T-helper 9 cell (primary cell): ENCODE results near the gene EMD.
A peak's percentile ranks its signal among the peaks of the same experiment; 100 is the strongest.
"Not testable (repeated sequence)": the region's sequence is repeated elsewhere in the genome, so short reads cannot be mapped to it uniquely, and the experiment has no call there.

Source experiments
- DNase-seq: peaks from one replicate; pipeline ENCODE4 v3.0.0-alpha.2; 2020
- total RNA-seq, 2 donors: gene quantifications; one replicate each; lab custom pipeline; 2026; lab: John Stamatoyannopoulos, UW

The EMD gene
- total RNA-seq: 45.2 to 101 reads per million in 2 donors

- DNase-seq: peak; percentile 89
Measured at GRCh38 chrX:154378799-154379568, at the start of gene EMD. Gene EMD (plus strand): TSS chrX:154379295. CDS start chrX:154379485, 190 bp downstream.

- DNase-seq: no peak
Measured at GRCh38 chrX:154332561-154332960, 46.5 kb upstream of the EMD start.

- no peak for DNase-seq
Measured at GRCh38 chrX:154333116-154333515, 46.0 kb upstream of the EMD start.

- DNase-seq: no peak
Measured at GRCh38 chrX:154333837-154334271, 45.2 kb upstream of the EMD start.

GRCh38 chrX:154334496-154334895 is 44.6 kb upstream of the EMD start:
- no peak for DNase-seq

GRCh38 chrX:154341399-154342298 is 37.4 kb upstream of the EMD start:
- DNase-seq: not testable (repeated sequence)

- not testable (repeated sequence) for DNase-seq
Measured at GRCh38 chrX:154343063-154343462, 36.0 kb upstream of the EMD start.

GRCh38 chrX:154343620-154344019 is 35.5 kb upstream of the EMD start:
- DNase-seq: not testable (repeated sequence)

- DNase-seq: no peak
Measured at GRCh38 chrX:154348114-154348531, 31.0 kb upstream of the EMD start.

GRCh38 chrX:154348646-154349358 is 30.3 kb upstream of the EMD start:
- DNase-seq: no peak

GRCh38 chrX:154349359-154349935 is 29.6 kb upstream of the EMD start:
- DNase-seq: peak; percentile 9

GRCh38 chrX:154349979-154350378 is 29.1 kb upstream of the EMD start:
- no peak for DNase-seq

- peak; percentile 10 for DNase-seq
Measured at GRCh38 chrX:154350429-154351182, 28.5 kb upstream of the EMD start.

GRCh38 chrX:154351183-154352011 is 27.7 kb upstream of the EMD start:
- DNase-seq: peak; percentile 36

- DNase-seq: no peak
Measured at GRCh38 chrX:154352012-154352401, 27.1 kb upstream of the EMD start.

GRCh38 chrX:154352466-154352865 is 26.6 kb upstream of the EMD start:
- DNase-seq: no peak

GRCh38 chrX:154353172-154353843 is 25.8 kb upstream of the EMD start:
- no peak for DNase-seq

GRCh38 chrX:154354013-154354412 is 25.1 kb upstream of the EMD start:
- no peak for DNase-seq

- DNase-seq: no peak
Measured at GRCh38 chrX:154354516-154354915, 24.6 kb upstream of the EMD start.

GRCh38 chrX:154355094-154355775 is 23.9 kb upstream of the EMD start:
- no peak for DNase-seq
